ENCODE measurements around the gene ICE2. TPM values are rescaled to one million over a fixed set of nuclear protein-coding genes. Genes with fewer than 3 reads are reported as not detected.

Gene ICE2
- total RNA-seq, 1 donor from 2014 or later = 69.7 TPM

DNA sequence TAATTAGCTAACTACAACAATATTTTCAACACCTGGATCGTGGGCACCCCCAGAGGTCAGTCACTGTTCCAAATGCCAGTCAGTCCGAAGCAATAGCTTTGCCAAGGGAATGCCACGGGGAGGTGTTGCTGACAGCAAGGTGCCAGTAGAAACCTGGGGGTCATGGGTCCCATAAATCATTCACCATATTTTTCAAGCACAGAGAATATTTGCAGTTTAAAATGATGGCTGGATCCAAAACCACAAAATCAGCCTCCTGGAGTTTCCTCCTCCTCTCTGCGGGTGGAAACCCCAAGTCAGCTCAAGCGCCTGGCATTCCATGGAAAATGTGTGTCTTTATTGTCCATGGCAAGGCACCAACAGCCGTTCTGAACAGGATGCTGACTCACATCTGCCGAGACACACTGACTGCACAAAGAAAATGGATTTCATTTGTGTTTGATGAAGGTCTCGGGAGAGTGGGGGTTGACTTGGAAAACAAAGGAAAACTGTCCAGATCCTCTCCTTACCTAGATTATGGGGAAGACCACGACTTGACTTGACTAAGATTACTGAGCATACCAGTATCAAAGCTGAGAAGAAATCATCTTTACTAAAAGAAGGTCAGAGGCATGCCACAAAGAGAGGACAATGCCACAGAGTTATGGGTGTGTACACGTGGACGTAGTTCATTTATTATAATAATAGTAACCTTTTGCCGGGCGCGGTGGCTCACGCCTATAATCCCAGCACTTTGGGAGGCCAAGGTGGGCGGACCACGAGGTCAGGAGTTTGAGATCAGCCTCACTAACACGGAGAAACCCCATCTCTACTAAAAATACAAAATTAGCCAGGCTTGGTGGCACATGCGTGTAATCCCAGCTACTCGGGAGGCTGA is 107.5 kb downstream of the ICE2 start:
- Mint-ChIP-seq H3K36me3 (ENCODE audit: low read depth) (peaks cover 4% of the 10 kb centered on the region), H3K4me3 (peak overlapping the region; percentile 22), H3K27me3 (ENCODE audit: low read depth) (no peaks in the 10 kb centered on the region), H3K4me1 (peaks cover 61% of the 10 kb centered on the region), H3K9me3 (no peaks in the 10 kb centered on the region), H3K27ac (ENCODE audit: unreplicated experiment) (peak overlapping the region; percentile 99)
- no peak for TF ChIP-seq CTCF (conservative IDR thresholded peaks at IDR 0.05)
- DNase-seq (ENCODE audit: low read depth, low spot score) = no peak

- no peak overlapping the region for H3K4me3 Mint-ChIP-seq
- no peaks in the 10 kb centered on the region for H3K9me3 Mint-ChIP-seq
- no peaks in the 10 kb centered on the region for H3K27me3 Mint-ChIP-seq (ENCODE audit: low read depth)
- no peak for DNase-seq (ENCODE audit: low read depth, low spot score)
- H3K27ac Mint-ChIP-seq (ENCODE audit: unreplicated experiment) = peak overlapping the region; percentile 99
- peaks cover 4% of the 10 kb centered on the region for H3K36me3 Mint-ChIP-seq (ENCODE audit: low read depth)
- peaks cover 55% of the 10 kb centered on the region for H3K4me1 Mint-ChIP-seq
- no peak for TF ChIP-seq CTCF (conservative IDR thresholded peaks at IDR 0.05)
These were observed 108.1 kb downstream of the ICE2 start for GRCh38 chr15:60370869-60371136.

- H3K4me1 Mint-ChIP-seq = peaks cover 50% of the 10 kb centered on the region
- H3K4me3 Mint-ChIP-seq = no peak overlapping the region
- H3K27me3 Mint-ChIP-seq (ENCODE audit: low read depth) = no peaks in the 10 kb centered on the region
- TF ChIP-seq CTCF (conservative IDR thresholded peaks at IDR 0.05) = no peak
- H3K27ac Mint-ChIP-seq (ENCODE audit: unreplicated experiment) = no peak overlapping the region
- H3K36me3 Mint-ChIP-seq (ENCODE audit: low read depth) = peaks cover 7% of the 10 kb centered on the region
- H3K9me3 Mint-ChIP-seq = no peaks in the 10 kb centered on the region
- no peak for DNase-seq (ENCODE audit: low read depth, low spot score)
These were observed 108.7 kb downstream of the ICE2 start for GRCh38 chr15:60370105-60370868.

GRCh38 chr15:60369696-60370095 is 109.2 kb downstream of the ICE2 start:
- Mint-ChIP-seq H3K4me1 (peaks cover 44% of the 10 kb centered on the region), H3K27me3 (ENCODE audit: low read depth) (no peaks in the 10 kb centered on the region), H3K27ac (ENCODE audit: unreplicated experiment) (no peak overlapping the region), H3K9me3 (no peaks in the 10 kb centered on the region), H3K36me3 (ENCODE audit: low read depth) (peaks cover 8% of the 10 kb centered on the region), H3K4me3 (no peak overlapping the region)
- no peak for TF ChIP-seq CTCF (conservative IDR thresholded peaks at IDR 0.05)
- no peak for DNase-seq (ENCODE audit: low read depth, low spot score)

Other genes with a start within 250 kb of the ICE2 start
- 122 and 129 TPM in 2 replicates for gene ANXA2, start 81.2 kb downstream of the ICE2 start, total RNA-seq